H9 (cell line): Measurements from ENCODE around the gene LCN2. TPM values are rescaled to one million over a fixed set of nuclear protein-coding genes. Genes with fewer than 3 reads are reported as not detected.
A peak's percentile ranks its signal among the peaks of the same experiment; 100 is the strongest.

ENCODE experiments used
- DNase-seq: peaks from one replicate; pipeline ENCODE4 v3.0.0-alpha.2; 2017
- H2AFZ ChIP-seq: one replicate; pipeline ENCODE4 v1.6.1; 2013; ENCODE audit warnings: mild to moderate bottlenecking, low read length, control low read depth, moderate library complexity
- H2AK5ac ChIP-seq: 2 replicates; pipeline ENCODE4 v1.6.1; 2013; ENCODE audit warnings: low read length, control low read depth, mixed read lengths; ENCODE audit not compliant: insufficient read length
- H2BK120ac ChIP-seq: one replicate; pipeline ENCODE4 v1.6.1; 2013; ENCODE audit warnings: low read depth, mild to moderate bottlenecking, low read length, control low read depth, inconsistent platforms; ENCODE audit not compliant: poor library complexity, severe bottlenecking
- H2BK12ac ChIP-seq: 2 replicates; pipeline ENCODE4 v1.6.1; 2013; ENCODE audit warnings: low read length, control low read depth, mixed read lengths, low read depth; ENCODE audit not compliant: insufficient read length
- H2BK15ac ChIP-seq: 2 replicates; pipeline ENCODE4 v1.6.1; 2013; ENCODE audit warnings: low read depth, low read length, control low read depth
- H2BK20ac ChIP-seq: one replicate; pipeline ENCODE4 v1.6.1; 2013; ENCODE audit warnings: low read depth, mild to moderate bottlenecking, low read length, control low read depth, inconsistent platforms; ENCODE audit not compliant: poor library complexity, severe bottlenecking
- H2BK5ac ChIP-seq: 2 replicates; pipeline ENCODE4 v1.6.1; 2013; ENCODE audit warnings: low read length, control low read depth, mixed read lengths; ENCODE audit not compliant: insufficient read length
- H3K14ac ChIP-seq: 2 replicates; pipeline ENCODE4 v1.6.1; 2013; ENCODE audit warnings: low read length, control low read depth; ENCODE audit not compliant: insufficient read depth
- H3K18ac ChIP-seq: 2 replicates; pipeline ENCODE4 v1.6.1; 2013; ENCODE audit warnings: low read depth, mild to moderate bottlenecking, mixed read lengths, low read length, control low read depth; ENCODE audit not compliant: insufficient read length
- H3K23ac ChIP-seq: 2 replicates; pipeline ENCODE4 v1.6.1; 2013; ENCODE audit warnings: low read length, control low read depth, mixed read lengths, low read depth; ENCODE audit not compliant: insufficient read length
- H3K23me2 ChIP-seq: 2 replicates; pipeline ENCODE4 v1.6.1; 2013; ENCODE audit warnings: low read depth, mild to moderate bottlenecking, mixed read lengths, low read length, control low read depth; ENCODE audit not compliant: insufficient read length, poor library complexity, severe bottlenecking
- H3K27ac ChIP-seq: 2 replicates; pipeline ENCODE4 v1.5.1; 2013; ENCODE audit warnings: low read length, control low read depth, mixed read lengths, low read depth; ENCODE audit not compliant: insufficient read length
- H3K27me3 ChIP-seq: 2 replicates; pipeline ENCODE4 v1.6.1; 2013; ENCODE audit warnings: low read length, control low read depth, inconsistent platforms; ENCODE audit not compliant: insufficient read depth
- H3K4ac ChIP-seq: 2 replicates; pipeline ENCODE4 v1.6.1; 2013; ENCODE audit warnings: low read depth, mild to moderate bottlenecking, control low read depth, inconsistent platforms, low read length, moderate library complexity
- H3K4me1 ChIP-seq: 2 replicates; pipeline ENCODE4 v1.6.1; 2013; ENCODE audit warnings: low read length, control low read depth, inconsistent platforms; ENCODE audit not compliant: insufficient read depth
- H3K4me2 ChIP-seq: 2 replicates; pipeline ENCODE4 v1.6.1; 2013; ENCODE audit warnings: low read length, control low read depth, mixed read lengths; ENCODE audit not compliant: insufficient read length, insufficient read depth
- H3K56ac ChIP-seq: 2 replicates; pipeline ENCODE4 v1.6.1; 2013; ENCODE audit warnings: low read depth, mild to moderate bottlenecking, mixed read lengths, low read length, control low read depth; ENCODE audit not compliant: insufficient read length
- H3K79me1 ChIP-seq: 2 replicates; pipeline ENCODE4 v1.6.1; 2013; ENCODE audit warnings: low read depth, mild to moderate bottlenecking, moderate library complexity, low read length, control low read depth, inconsistent platforms; ENCODE audit not compliant: insufficient read depth, poor library complexity, severe bottlenecking
- H3K79me2 ChIP-seq: 2 replicates; pipeline ENCODE4 v1.6.1; 2013; ENCODE audit warnings: low read length, control low read depth, inconsistent platforms; ENCODE audit not compliant: insufficient read depth
- H3K9ac ChIP-seq: 2 replicates; pipeline ENCODE4 v1.6.1; 2013; ENCODE audit warnings: low read length, control low read depth, mixed read lengths; ENCODE audit not compliant: insufficient read length; ENCODE audit errors: extremely low read depth
- H3K9me3 ChIP-seq: one replicate; pipeline ENCODE4 v1.6.1; 2013; ENCODE audit warnings: low read depth, low read length, inconsistent platforms; ENCODE audit not compliant: control insufficient read depth
- H3T11ph ChIP-seq: one replicate; pipeline ENCODE4 v1.6.1; 2013; ENCODE audit warnings: mild to moderate bottlenecking, low read length, control low read depth, inconsistent platforms
- H4K20me1 ChIP-seq: one replicate; pipeline ENCODE4 v1.6.1; 2013; ENCODE audit not compliant: control insufficient read depth, insufficient read length, insufficient read depth
- H4K5ac ChIP-seq: 2 replicates; pipeline ENCODE4 v1.6.1; 2013; ENCODE audit warnings: low read depth, mild to moderate bottlenecking, mixed read lengths, low read length, control low read depth; ENCODE audit not compliant: insufficient read length
- H4K8ac ChIP-seq: replicated peaks from 2 replicates; pipeline ENCODE4 v1.6.1; 2013; ENCODE audit warnings: low read length, control low read depth, mixed read lengths, low read depth; ENCODE audit not compliant: insufficient read length
- H4K91ac ChIP-seq: 2 replicates; pipeline ENCODE4 v1.6.1; 2013; ENCODE audit warnings: low read depth, mild to moderate bottlenecking, moderate library complexity, mixed read lengths, low read length, control low read depth; ENCODE audit not compliant: insufficient read length
- H3K27ac Mint-ChIP-seq, 3 experiments: 2 replicates in 2 of 3; 3 replicates in 1 of 3; pipeline ENCODE4 v1.8.0; 2020 to 2021; ENCODE audit warnings: mixed read lengths in 3 of 3, mild to moderate bottlenecking in 1 of 3, moderate library complexity in 1 of 3
- H3K27me3 Mint-ChIP-seq: 2 replicates; pipeline ENCODE4 v1.8.0; 2021; ENCODE audit warnings: low read depth, mild to moderate bottlenecking, moderate library complexity, mixed read lengths
- H3K36me3 Mint-ChIP-seq, 3 experiments: 2 replicates in 2 of 3; 3 replicates in 1 of 3; pipeline ENCODE4 v1.8.0; 2020 to 2021; ENCODE audit warnings: low read depth in 3 of 3, mixed read lengths in 3 of 3; ENCODE audit not compliant: insufficient read depth in 1 of 3
- H3K4me1 Mint-ChIP-seq, 2 experiments: 2 replicates each; pipeline ENCODE4 v1.8.0; 2020; ENCODE audit warnings: mixed read lengths in 2 of 2
- H3K4me3 Mint-ChIP-seq, 2 experiments: 2 replicates in 1 of 2; 3 replicates in 1 of 2; pipeline ENCODE4 v1.8.0; 2020 to 2021; ENCODE audit warnings: mild to moderate bottlenecking in 2 of 2, mixed read lengths in 2 of 2, moderate library complexity in 1 of 2
- H3K9me3 Mint-ChIP-seq, 2 experiments: 2 replicates in 1 of 2; 3 replicates in 1 of 2; pipeline ENCODE4 v1.8.0; 2020; ENCODE audit warnings: mild to moderate bottlenecking in 2 of 2, mixed read lengths in 2 of 2, moderate library complexity in 1 of 2
- CTCF ChIP-seq: fragments of 200-600 bp; sonication (generic); conservative IDR thresholded peaks from 3 replicates; pipeline ENCODE4 v1.8.0; 2021; ENCODE audit warnings: antibody characterized with exemption, mild to moderate bottlenecking
- WGBS: extraction: QIAGEN DNeasy Blood & Tissue Kit; methylation state at CpG from one replicate; pipeline ENCODE4 v1.1.7; 2013; ENCODE audit warnings: missing lambda C conversion rate, low lambda C conversion rate, mixed read lengths; ENCODE audit not compliant: insufficient read length; ENCODE audit errors: extremely low coverage; 5-methylcytosine and 5-hydroxymethylcytosine counted together
- total RNA-seq: library from RNA; stranded (reverse); gene quantifications from 2 replicates; pipeline ENCODE4 v1.2.1, GENCODE V29; 2021

LCN2 gene
- total RNA-seq, 1 experiment from 2014 or later: not detected

DNA sequence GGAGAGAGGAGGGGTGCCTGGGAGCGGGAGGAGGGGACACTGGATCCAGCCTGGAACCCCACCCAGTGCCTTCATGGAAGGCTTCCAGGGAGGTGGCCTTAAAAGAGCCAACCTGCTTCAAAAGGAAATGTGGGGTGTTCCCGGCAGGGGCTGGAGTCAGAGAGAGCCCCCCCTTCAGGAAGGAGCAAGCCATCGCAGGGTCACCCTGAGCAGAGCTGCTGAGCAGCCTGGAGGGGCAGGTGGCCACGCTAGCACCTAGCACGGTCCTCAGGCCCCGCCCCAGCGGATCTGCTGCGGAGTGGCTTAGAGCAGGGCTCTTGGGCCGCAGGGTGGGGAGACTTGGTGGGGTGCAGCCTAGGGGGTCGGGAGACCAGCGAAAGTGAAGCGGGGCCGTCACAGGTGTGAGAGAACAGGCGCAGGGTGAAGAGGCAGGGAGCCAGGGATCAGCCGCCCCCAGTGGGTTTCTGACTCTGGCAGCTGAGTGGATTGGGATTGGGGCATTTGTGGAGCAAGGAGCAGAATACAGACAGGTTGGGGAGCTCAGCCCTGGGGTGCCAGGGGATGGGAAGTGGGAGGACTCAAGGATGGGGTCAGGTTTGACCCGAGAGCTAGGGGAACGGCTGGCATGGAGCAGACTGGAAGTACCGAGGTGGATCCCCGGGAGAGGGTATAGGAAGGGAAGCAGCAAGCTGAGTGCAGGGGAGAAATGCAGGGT is 1.5 kb downstream of the LCN2 start:
- H4K8ac ChIP-seq: no peak overlapping the region
- no peak overlapping the region for H3K18ac ChIP-seq
- no peak overlapping the region for H2BK5ac ChIP-seq
- H3K23me2 ChIP-seq: no peaks in the 10 kb centered on the region
- H3K23ac ChIP-seq: no peak overlapping the region
- no peak overlapping the region for H2BK12ac ChIP-seq
- H3K4me1 ChIP-seq: no peaks in the 10 kb centered on the region
- Mint-ChIP-seq H3K4me3 (no peak overlapping the region; a peak in 3 of 5 replicates), H3K27ac (peak overlapping the region in 1 of 3 experiments; percentile 73; a peak in 2 of 7 replicates), H3K27me3 (peaks cover 10% of the 10 kb centered on the region), H3K9me3 (no peaks in the 10 kb centered on the region), H3K4me1 (peaks cover 8 to 15% of the 10 kb centered on the region in 2 experiments), H3K36me3 (no peaks in the 10 kb centered on the region)
- no peak overlapping the region for H3K4ac ChIP-seq
- H3K4me2 ChIP-seq: no peak overlapping the region
- H4K20me1 ChIP-seq: no peaks in the 10 kb centered on the region
- H3K79me2 ChIP-seq: no peaks in the 10 kb centered on the region
- H3K56ac ChIP-seq: no peak overlapping the region
- no peak overlapping the region for H3K9ac ChIP-seq
- no peak overlapping the region for H4K5ac ChIP-seq
- no peak overlapping the region for H2BK15ac ChIP-seq
- H2BK20ac ChIP-seq: no peak overlapping the region
- no peak overlapping the region for H4K91ac ChIP-seq
- H3K79me1 ChIP-seq: no peaks in the 10 kb centered on the region
- peak; percentile 80 for TF ChIP-seq CTCF
- H3K27me3 ChIP-seq: no peaks in the 10 kb centered on the region
- no peak overlapping the region for H2BK120ac ChIP-seq
- H2AFZ ChIP-seq: no peak overlapping the region
- no CpG with 5 or more reads among the region's 19 CpGs for WGBS
- H3K27ac ChIP-seq: no peak overlapping the region
- peak; percentile 87 for DNase-seq
- no peaks in the 10 kb centered on the region for H3K9me3 ChIP-seq
- H3T11ph ChIP-seq: no peak overlapping the region
- H3K14ac ChIP-seq: no peak overlapping the region
- no peak overlapping the region for H2AK5ac ChIP-seq
